GM12892 (cell line): ENCODE measurements around the gene RNF144A.

ENCODE experiments used
- DNase-seq: peaks from one replicate; pipeline ENCODE4 v3.0.0; 2011; ENCODE audit not compliant: insufficient read length
- FAIRE-seq: peaks from 2 replicates; lab custom pipeline; 2011; peaks lifted over from hg19 to GRCh38; lab: Jason Lieb, UNC
- POLR2A ChIP-seq: IDR thresholded peaks from 2 replicates; pipeline ENCODE4 v1.6.1; 2011; ENCODE audit warnings: low read depth, low read length, control low read depth
- POLR2AphosphoS5 ChIP-seq: IDR thresholded peaks from 2 replicates; pipeline ENCODE4 v1.6.1; 2011; ENCODE audit warnings: low read depth, low read length, control low read depth
- TAF1 ChIP-seq: IDR thresholded peaks from 2 replicates; pipeline ENCODE4 v1.6.1; 2011; ENCODE audit warnings: low read depth, mild to moderate bottlenecking, control low read depth, low read length, borderline replicate concordance

The RNF144A gene

DNA sequence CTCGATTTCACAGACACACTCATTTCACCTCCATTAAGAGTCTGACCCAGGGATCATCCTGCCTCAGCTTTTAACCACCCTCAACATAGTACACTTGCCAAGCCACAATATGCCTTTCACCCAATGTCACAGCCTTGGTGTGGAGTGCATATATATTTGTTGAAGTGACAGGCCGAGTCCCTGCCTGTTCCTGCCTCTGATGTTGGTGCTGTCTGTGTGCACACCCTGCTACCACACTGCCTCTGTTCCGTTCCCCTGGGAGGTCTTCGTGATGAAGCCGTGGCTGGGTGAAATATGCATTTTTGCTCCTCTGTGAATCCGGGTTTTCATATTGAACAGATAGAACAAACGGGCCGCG is 90.3 kb downstream of the RNF144A start:
- TF ChIP-seq TAF1: no peak
- TF ChIP-seq POLR2AphosphoS5: no peak
- TF ChIP-seq POLR2A: no peak
- DNase-seq (no peak), FAIRE-seq (no peak)

DNA sequence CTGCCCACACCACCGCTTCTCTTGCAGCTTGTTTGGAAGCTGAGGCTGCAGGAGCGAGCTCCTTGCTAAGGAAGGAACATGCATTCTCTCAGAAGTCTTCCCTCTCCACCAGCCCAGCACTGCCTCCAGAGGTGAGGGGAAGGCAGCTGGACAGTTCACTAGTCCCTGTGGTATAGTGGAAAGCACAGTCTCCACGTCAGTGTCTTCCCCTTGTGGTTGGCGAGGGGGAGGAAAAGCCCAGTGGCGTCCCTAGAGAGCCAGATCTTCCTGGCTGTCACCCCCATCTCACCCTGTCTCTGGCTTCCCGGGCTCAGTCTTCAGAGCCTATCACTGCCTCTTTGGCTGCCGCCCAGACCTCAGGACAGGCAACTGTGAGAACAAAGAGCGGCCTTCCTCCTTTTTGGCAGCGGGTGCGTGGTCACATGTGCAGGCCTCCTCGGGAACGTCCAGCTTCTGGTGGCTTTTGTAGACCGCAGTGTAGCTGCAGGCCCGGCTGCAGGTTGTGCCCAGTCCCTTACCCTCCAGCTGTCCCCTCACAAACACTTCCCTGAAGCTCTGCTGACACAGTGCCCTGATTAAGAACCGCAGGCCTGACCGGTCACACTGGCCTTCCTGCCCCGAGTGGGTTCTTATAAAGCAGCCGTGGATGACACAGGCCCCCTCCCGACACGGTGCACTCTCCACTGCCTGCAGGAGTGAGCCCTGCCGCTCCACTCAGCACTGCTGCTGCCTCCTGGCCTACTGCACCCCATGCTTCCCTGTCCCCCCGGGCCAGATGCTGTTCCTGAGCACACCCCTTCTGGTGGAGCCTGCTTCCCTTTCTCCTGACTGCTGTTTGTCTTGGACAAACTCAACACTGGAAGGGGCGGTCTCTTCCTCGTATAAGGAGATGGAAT is 90.9 kb downstream of the RNF144A start:
- FAIRE-seq (no peak), DNase-seq (no peak)
- TF ChIP-seq TAF1: no peak
- no peak for TF ChIP-seq POLR2A
- no peak for TF ChIP-seq POLR2AphosphoS5

DNA sequence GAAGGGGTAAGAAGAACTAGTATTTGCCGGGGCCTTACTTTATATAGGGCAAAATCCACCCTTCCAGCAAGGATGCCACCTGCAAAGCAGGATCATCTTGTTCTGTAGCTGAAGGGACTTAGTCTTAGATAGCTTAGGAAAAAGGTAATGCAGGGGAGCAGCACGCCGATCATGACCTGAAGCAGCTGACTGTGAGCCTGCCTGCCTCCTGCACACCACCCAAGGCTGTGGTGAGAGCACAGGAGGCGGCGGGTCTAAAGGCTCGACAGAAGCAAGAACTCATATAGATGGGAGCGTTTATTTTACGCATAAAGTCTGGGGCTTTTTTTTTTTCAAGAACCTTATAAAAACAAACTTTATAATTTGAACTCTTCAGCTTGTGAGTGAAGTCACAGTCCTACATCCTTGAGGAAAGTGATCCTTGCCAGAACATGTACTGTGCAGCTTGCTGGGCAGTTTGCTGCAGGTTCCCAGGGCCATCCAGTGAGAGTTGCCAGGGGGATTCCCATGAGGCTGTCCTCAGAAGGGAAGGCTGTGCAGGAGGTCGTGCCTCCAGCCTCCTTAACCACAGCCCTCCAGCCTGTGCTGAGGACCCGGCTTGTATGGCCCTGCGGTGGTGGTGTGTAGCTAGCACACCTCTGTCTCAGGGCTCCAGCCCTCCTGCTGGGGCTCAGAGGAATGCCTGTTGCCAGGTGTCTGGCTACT is 92.1 kb downstream of the RNF144A start:
- DNase-seq (no peak), FAIRE-seq (no peak)
- TF ChIP-seq TAF1: no peak
- TF ChIP-seq POLR2A: no peak
- no peak for TF ChIP-seq POLR2AphosphoS5

DNA sequence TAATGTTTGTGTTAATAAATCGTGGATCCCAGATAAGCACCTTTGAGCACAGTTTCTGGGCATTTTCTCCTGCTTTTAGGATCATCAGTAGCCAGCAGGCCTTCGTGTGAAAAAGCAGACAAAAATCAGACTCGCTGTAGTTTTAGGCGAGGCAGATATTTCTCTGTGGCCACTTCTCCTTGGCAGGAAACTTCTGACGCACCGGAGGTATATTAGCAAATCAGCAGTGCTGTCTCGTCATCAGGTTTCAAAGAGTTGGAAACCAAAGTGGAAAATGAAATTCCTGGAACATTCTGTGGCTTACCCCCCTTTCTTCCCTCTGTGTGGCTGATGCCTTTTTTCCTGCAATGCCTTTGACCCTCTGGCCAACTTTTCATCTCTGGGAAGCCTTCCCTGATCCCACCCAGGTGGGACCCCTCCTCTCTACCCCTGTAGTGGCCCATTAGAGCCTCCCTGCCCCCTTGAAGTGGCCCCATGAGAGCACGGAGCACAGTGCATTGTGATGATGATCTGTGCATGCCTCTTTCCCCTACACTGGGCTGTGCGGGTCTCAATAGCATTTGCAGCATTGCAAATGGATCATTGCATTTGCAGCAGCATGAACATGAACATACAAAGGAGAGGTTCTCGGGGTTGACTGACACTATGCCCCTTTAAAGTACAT is 93.3 kb downstream of the RNF144A start:
- no peak for TF ChIP-seq POLR2A
- no peak for TF ChIP-seq TAF1
- no peak for TF ChIP-seq POLR2AphosphoS5
- DNase-seq (no peak), FAIRE-seq (no peak)

DNA sequence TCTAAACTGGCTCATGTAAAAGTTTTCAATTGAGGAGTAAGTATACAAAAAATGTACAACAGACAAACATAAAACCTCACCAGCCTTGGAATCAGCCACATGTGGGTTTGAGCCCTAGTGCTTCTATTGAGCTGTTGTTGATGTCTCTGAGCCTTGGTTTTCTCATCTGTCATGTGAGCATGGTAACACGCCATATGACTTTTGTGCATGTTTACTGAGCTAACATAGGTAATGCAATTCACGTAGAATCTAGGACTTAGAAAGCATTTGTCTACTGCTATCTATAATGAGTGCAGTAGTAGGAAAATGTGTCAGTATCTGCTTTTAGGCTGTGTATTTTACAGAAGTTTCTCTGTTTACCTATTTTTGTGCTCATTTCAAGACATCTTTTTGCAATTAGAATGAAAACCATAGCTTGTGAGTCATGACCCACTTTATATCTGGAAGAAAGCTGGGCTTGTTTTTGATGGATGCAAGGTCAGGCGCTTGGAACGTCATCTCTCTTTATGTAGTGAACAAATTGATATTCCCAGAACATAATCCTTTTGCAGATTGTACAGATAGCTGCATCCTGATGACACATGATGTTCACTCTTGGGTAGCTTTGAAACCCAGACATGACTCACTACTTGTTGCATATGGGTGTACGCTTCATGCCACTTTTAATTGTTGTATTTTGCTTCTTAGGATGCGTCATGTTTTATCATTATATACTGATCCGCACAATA is 94.3 kb downstream of the RNF144A start:
- no peak for FAIRE-seq
- TF ChIP-seq POLR2AphosphoS5 (no peak), POLR2A (no peak), TAF1 (no peak)
- no peak for DNase-seq

DNA sequence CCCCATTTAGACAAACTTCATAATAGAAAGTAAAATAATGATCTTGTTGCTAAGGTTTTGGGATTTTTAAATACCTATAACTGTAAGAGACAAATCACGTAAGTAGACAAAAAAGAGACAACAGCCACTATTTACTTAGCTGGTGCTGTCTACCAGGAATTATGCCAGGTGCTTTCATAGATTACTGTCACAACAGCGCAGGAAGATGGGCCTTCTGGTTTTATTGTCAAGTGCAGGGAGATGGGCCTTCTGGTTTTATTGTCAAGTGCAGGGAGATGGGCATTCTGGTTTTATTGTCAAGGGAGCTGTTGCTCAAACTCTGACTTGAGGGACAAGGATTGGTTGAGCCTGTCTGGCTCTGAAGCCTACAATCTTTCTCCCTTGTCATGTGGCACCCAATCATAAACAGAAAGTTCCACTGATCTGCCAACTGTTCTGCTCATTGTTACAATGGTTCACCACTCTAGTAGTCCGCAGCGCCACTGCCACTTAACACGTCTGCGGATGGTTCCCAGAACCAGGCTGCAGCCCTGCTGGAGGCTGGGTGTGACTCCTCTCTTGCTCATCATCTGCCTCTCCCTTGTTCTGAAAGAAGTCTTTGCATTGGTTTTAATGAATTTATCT is 95.0 kb downstream of the RNF144A start:
- TF ChIP-seq TAF1: no peak
- no peak for TF ChIP-seq POLR2AphosphoS5
- no peak for TF ChIP-seq POLR2A
- no peak for DNase-seq
- FAIRE-seq: no peak

GRCh38 chr2:7013471-7014160 is 96.4 kb downstream of the RNF144A start:
- DNase-seq: no peak
- no peak for TF ChIP-seq TAF1
- TF ChIP-seq POLR2A: no peak
- TF ChIP-seq POLR2AphosphoS5: no peak

GRCh38 chr2:7014174-7014640 is 97.0 kb downstream of the RNF144A start:
- DNase-seq: no peak
- no peak for TF ChIP-seq POLR2A
- no peak for TF ChIP-seq POLR2AphosphoS5
- no peak for TF ChIP-seq TAF1
- FAIRE-seq: no peak

More at GRCh38 chr2:7013471-7014160, 96.4 kb downstream of the RNF144A start:
- no peak for FAIRE-seq

DNA sequence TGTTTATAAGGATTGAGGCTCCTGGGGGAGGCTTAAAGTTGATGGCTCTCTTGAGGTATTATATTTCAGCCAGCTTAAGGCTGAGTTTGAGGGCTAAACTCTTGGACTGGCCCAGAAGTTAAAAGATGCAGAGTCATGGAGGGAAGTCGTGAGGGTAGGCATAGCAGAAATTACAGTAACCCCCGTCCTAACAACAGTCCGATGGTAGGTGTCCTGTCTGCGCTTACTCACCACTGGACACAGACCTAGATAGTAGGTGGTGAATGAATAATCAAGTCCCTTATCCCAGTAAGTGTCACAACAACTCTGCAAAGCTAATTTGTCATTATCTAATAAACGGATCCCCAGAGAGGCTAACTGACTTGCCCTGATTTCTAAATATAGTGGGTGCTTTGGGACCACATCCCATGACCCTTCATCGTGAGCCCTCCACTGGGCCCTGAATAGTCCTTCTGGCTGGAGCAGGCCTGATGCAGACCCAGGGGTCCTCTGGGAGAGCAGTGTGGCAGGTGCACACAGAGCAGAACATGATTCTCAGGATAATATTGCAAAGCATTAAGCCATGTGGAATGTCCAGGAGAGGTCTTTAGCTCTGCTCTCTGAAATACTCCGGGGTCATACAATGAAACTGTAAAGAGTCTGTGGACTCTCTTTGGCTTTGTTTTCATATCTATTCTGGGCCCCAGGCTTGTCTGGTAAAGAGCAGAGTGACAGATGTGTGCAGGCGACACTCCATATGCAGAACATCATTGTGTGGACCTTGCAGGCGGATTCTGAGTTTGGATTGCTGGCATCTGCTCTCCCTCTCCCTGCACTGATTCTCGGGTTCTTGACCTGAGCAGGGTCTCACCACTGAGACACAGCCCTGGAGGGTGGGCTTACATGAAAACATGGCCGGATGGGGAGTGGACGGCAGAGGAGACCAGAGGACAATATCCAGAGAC is 98.1 kb downstream of the RNF144A start:
- TF ChIP-seq POLR2AphosphoS5 (no peak), TAF1 (no peak), POLR2A (no peak)
- FAIRE-seq (no peak), DNase-seq (no peak)
